Neuronal stem cell (in vitro differentiated cells): ENCODE results near the gene RCBTB1.

Source experiments
- DNase-seq: peaks from one replicate; pipeline ENCODE4 v3.0.0-alpha.2; 2013; ENCODE audit warnings: low spot score
- H2AFZ ChIP-seq: one replicate; pipeline ENCODE4 v1.6.1; 2013; ENCODE audit warnings: mild to moderate bottlenecking, low read length, inconsistent platforms
- H2AK5ac ChIP-seq: 2 replicates; pipeline ENCODE4 v1.6.1; 2013; ENCODE audit warnings: low read depth, mild to moderate bottlenecking, inconsistent platforms, low read length, moderate library complexity, mixed read lengths
- H2BK120ac ChIP-seq: 2 replicates; pipeline ENCODE4 v1.6.1; 2013; ENCODE audit warnings: low read depth, mild to moderate bottlenecking, inconsistent platforms, low read length, moderate library complexity, mixed read lengths
- H2BK12ac ChIP-seq: one replicate; pipeline ENCODE4 v1.6.1; 2013; ENCODE audit warnings: low read length, inconsistent platforms
- H2BK15ac ChIP-seq: 2 replicates; pipeline ENCODE4 v1.6.1; 2013; ENCODE audit warnings: mild to moderate bottlenecking, low read length, inconsistent platforms, mixed read lengths
- H2BK5ac ChIP-seq: one replicate; pipeline ENCODE4 v1.6.1; 2013; ENCODE audit warnings: inconsistent platforms, mild to moderate bottlenecking, low read length, moderate library complexity
- H3K14ac ChIP-seq: one replicate; pipeline ENCODE4 v1.6.1; 2013; ENCODE audit warnings: low read length, inconsistent platforms
- H3K18ac ChIP-seq: 2 replicates; pipeline ENCODE4 v1.6.1; 2013; ENCODE audit warnings: low read length, inconsistent platforms
- H3K23ac ChIP-seq: 2 replicates; pipeline ENCODE4 v1.6.1; 2013; ENCODE audit warnings: low read depth, mild to moderate bottlenecking, mixed read lengths, low read length, inconsistent platforms; ENCODE audit not compliant: poor library complexity
- H3K27ac ChIP-seq: replicated peaks from 3 replicates; pipeline ENCODE4 v1.5.1; 2013; ENCODE audit warnings: low read length, inconsistent platforms
- H3K27me3 ChIP-seq, 3 experiments: 2 replicates each; pipeline ENCODE4 v1.6.1; 2013; ENCODE audit warnings: low read length in 3 of 3, mild to moderate bottlenecking in 2 of 3, inconsistent platforms in 1 of 3, low read depth in 1 of 3, mixed read lengths in 1 of 3, moderate library complexity in 1 of 3; ENCODE audit not compliant: control insufficient read depth in 3 of 3, insufficient read depth in 3 of 3
- H3K36me3 ChIP-seq, 2 donors: replicated peaks in 1 of 2; 2 replicates each; pipeline ENCODE4 v1.6.1; 2013; ENCODE audit warnings: low read length in 2 of 2; ENCODE audit not compliant: control insufficient read depth in 2 of 2, insufficient read depth in 2 of 2
- H3K4ac ChIP-seq: 2 replicates; pipeline ENCODE4 v1.6.1; 2013; ENCODE audit warnings: inconsistent platforms, mild to moderate bottlenecking, low read length, moderate library complexity
- H3K4me1 ChIP-seq, 2 donors: 1 replicate in 1 of 2; 2 replicates in 1 of 2; pipeline ENCODE4 v1.6.1; 2013; ENCODE audit warnings: low read length in 2 of 2, low read depth in 1 of 2; ENCODE audit not compliant: control insufficient read depth in 2 of 2, insufficient read depth in 1 of 2
- H3K4me2 ChIP-seq: one replicate; pipeline ENCODE4 v1.6.1; 2013; ENCODE audit warnings: mild to moderate bottlenecking, low read length, inconsistent platforms; ENCODE audit not compliant: insufficient read depth, poor library complexity, severe bottlenecking
- H3K4me3 ChIP-seq, 2 donors: 2 replicates each; pipeline ENCODE4 v1.5.1; 2013; ENCODE audit warnings: low read length in 2 of 2, mild to moderate bottlenecking in 2 of 2, inconsistent platforms in 1 of 2, moderate library complexity in 1 of 2
- H3K79me1 ChIP-seq: one replicate; pipeline ENCODE4 v1.6.1; 2013; ENCODE audit warnings: low read depth, mild to moderate bottlenecking, inconsistent platforms, low read length, moderate library complexity
- H3K9ac ChIP-seq: one replicate; pipeline ENCODE4 v1.6.1; 2013; ENCODE audit warnings: mild to moderate bottlenecking, low read depth, low read length, inconsistent platforms; ENCODE audit not compliant: poor library complexity
- H3K9me3 ChIP-seq, 2 donors: replicated peaks in 1 of 2; 2 replicates each; pipeline versions ENCODE3 to v1.6.1; 2013; ENCODE audit warnings: low read length in 2 of 2, mild to moderate bottlenecking in 2 of 2, inconsistent platforms in 1 of 2, low read depth in 1 of 2, mixed read lengths in 1 of 2, moderate library complexity in 1 of 2; ENCODE audit not compliant: control insufficient read depth in 2 of 2, insufficient read depth in 1 of 2
- H4K8ac ChIP-seq: one replicate; pipeline ENCODE4 v1.6.1; 2013; ENCODE audit warnings: low read depth, mild to moderate bottlenecking, inconsistent platforms, low read length, moderate library complexity
- H4K91ac ChIP-seq: one replicate; pipeline ENCODE4 v1.6.1; 2013; ENCODE audit warnings: low read length, low read depth, mild to moderate bottlenecking, inconsistent platforms; ENCODE audit not compliant: poor library complexity
- WGBS, 2 donors: extraction: QIAGEN DNeasy Blood & Tissue Kit; methylation state at CpG; one replicate each; pipeline ENCODE4 v1.1.7; 2013; ENCODE audit warnings: missing lambda C conversion rate in 2 of 2, mixed read lengths in 1 of 2; ENCODE audit not compliant: insufficient read length in 2 of 2, insufficient replicate concordance in 1 of 2; ENCODE audit errors: extremely low coverage in 2 of 2; 5-methylcytosine and 5-hydroxymethylcytosine counted together

RCBTB1 gene

DNA sequence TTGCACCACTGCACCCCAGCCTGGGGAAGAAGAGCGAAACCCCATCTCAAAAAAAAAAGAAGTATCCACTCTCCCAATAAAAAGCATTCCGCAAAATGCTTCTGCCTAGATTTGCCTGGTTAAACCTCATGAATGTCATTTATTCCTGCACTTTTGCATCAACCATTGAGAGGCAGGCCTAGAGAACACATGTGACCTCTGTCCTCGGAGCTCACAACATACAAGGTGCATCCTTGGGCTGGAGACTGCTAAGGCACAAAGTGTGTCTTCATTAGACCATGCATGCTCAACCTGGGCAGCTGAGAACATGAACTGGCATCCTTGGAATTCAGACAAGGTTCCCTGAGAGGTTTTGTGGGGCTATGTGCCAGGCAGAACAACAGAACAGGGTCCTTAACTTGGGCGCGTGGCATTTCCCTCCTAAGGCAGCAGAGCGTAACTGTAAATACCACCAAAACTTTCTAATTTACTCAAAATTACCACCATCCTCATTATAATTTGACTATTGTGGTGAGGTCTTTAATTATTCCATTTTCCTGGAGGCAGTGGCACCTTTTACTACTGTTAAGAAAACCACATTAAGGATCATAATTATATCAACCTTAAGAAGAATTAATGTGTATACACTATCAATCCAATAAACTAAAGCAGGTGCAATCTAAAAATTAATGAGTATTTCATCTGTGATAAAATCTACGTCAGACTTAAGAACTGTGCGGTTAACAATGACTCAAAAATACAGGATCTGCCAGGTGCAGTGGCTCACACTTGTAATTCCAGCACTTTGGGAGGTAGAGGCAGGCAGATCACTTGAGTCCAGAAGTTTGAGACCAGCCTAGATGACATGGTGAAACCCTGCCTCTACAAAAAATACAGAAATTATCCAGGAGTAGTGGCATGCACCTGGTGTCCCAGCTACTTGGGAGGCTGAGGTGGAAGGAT, 13.8 kb downstream of the RCBTB1 start:
- H2BK120ac ChIP-seq: no peak overlapping the region
- H3K27ac ChIP-seq: no peak overlapping the region
- H2BK15ac ChIP-seq: no peak overlapping the region
- H3K4me2 ChIP-seq: no peak overlapping the region
- H3K14ac ChIP-seq: peak overlapping the region; percentile 82
- no peak overlapping the region for H2AK5ac ChIP-seq
- peaks cover 2 to 10% of the 10 kb centered on the region in 2 donors for H3K36me3 ChIP-seq
- H3K27me3 ChIP-seq: no peaks in the 10 kb centered on the region
- no peak overlapping the region for H2BK12ac ChIP-seq
- H3K9me3 ChIP-seq: no peaks in the 10 kb centered on the region
- H3K4me1 ChIP-seq: peaks cover 0 to 1% of the 10 kb centered on the region in 2 donors
- H2AFZ ChIP-seq: no peak overlapping the region
- no peak overlapping the region for H3K18ac ChIP-seq
- no peak overlapping the region for H4K8ac ChIP-seq
- no peaks in the 10 kb centered on the region for H3K79me1 ChIP-seq
- H3K4ac ChIP-seq: no peak overlapping the region
- WGBS, 2 donors: no CpG with 5 or more reads among the region's 8 CpGs
- no peak overlapping the region for H2BK5ac ChIP-seq
- no peak overlapping the region for H3K23ac ChIP-seq
- no peak for DNase-seq
- no peak overlapping the region for H3K9ac ChIP-seq
- H3K4me3 ChIP-seq: no peak overlapping the region
- no peak overlapping the region for H4K91ac ChIP-seq

GRCh38 chr13:49569993-49570689, 15.2 kb downstream of the RCBTB1 start:
- Histone ChIP-seq H3K36me3 (peaks cover 2 to 16% of the 10 kb centered on the region in 2 donors), H2AK5ac (no peak overlapping the region), H3K9me3 (no peaks in the 10 kb centered on the region), H3K27me3 (no peaks in the 10 kb centered on the region), H2BK12ac (no peak overlapping the region), H4K8ac (no peak overlapping the region), H3K14ac (no peak overlapping the region), H3K4me1 (peaks cover 0 to 1% of the 10 kb centered on the region in 2 donors), H2BK120ac (no peak overlapping the region), H3K27ac (no peak overlapping the region), H3K4me2 (no peak overlapping the region), H3K9ac (no peak overlapping the region), H3K4me3 (no peak overlapping the region), H2AFZ (no peak overlapping the region), H3K23ac (no peak overlapping the region), H3K4ac (no peak overlapping the region), H3K18ac (no peak overlapping the region), H3K79me1 (no peaks in the 10 kb centered on the region), H2BK5ac (no peak overlapping the region), H2BK15ac (no peak overlapping the region), H4K91ac (no peak overlapping the region)
- DNase-seq: no peak
- WGBS, 2 donors: no CpG with 5 or more reads among the region's 1 CpG

DNA sequence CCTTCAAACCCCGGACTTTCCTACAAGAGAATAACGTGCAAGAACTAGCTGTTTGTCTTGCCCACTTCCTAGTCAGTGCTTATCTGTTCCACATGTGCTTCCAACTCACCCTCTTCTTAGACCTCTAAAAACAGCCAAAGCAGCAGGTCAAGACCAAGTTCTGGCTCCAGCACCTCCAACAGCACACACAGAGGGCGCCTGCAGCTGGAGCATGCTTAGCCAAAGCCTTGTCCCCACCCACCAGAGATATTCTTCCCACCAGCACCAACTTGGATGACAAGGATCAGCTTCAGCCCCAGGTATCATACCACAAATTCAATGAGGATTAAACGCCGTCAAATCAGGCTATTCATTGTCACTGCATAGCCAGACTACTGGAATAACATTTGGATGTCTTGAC, 17.9 kb downstream of the RCBTB1 start:
- Histone ChIP-seq H3K79me1 (no peaks in the 10 kb centered on the region), H3K27me3 (no peaks in the 10 kb centered on the region), H2BK12ac (no peak overlapping the region), H2BK5ac (no peak overlapping the region), H3K4ac (no peak overlapping the region), H2AFZ (no peak overlapping the region), H2BK15ac (no peak overlapping the region), H2BK120ac (no peak overlapping the region), H3K36me3 (peaks cover 5 to 25% of the 10 kb centered on the region in 2 donors), H3K18ac (no peak overlapping the region), H3K9ac (no peak overlapping the region), H4K91ac (no peak overlapping the region), H3K27ac (no peak overlapping the region), H3K14ac (no peak overlapping the region), H2AK5ac (no peak overlapping the region), H3K4me2 (no peak overlapping the region), H4K8ac (no peak overlapping the region), H3K4me3 (no peak overlapping the region), H3K4me1 (peaks cover 0 to 1% of the 10 kb centered on the region in 2 donors), H3K23ac (no peak overlapping the region), H3K9me3 (no peaks in the 10 kb centered on the region)
- DNase-seq: no peak
- no CpG with 5 or more reads among the region's 5 CpGs for WGBS, 2 donors

GRCh38 chr13:49566461-49566860, 18.9 kb downstream of the RCBTB1 start:
- no peak overlapping the region for H2BK120ac ChIP-seq
- H2AFZ ChIP-seq: no peak overlapping the region
- H3K4ac ChIP-seq: no peak overlapping the region
- H4K91ac ChIP-seq: no peak overlapping the region
- no peaks in the 10 kb centered on the region for H3K27me3 ChIP-seq
- no peak overlapping the region for H3K4me2 ChIP-seq
- no peak overlapping the region for H3K14ac ChIP-seq
- H3K36me3 ChIP-seq: peaks cover 5 to 27% of the 10 kb centered on the region in 2 donors
- no peaks in the 10 kb centered on the region for H3K79me1 ChIP-seq
- no peak overlapping the region for H3K9ac ChIP-seq
- no peak overlapping the region for H2AK5ac ChIP-seq
- DNase-seq: no peak
- H4K8ac ChIP-seq: no peak overlapping the region
- no peak overlapping the region for H3K23ac ChIP-seq
- H3K9me3 ChIP-seq: no peaks in the 10 kb centered on the region
- no peak overlapping the region for H3K4me3 ChIP-seq
- no peak overlapping the region for H3K18ac ChIP-seq
- no peak overlapping the region for H2BK5ac ChIP-seq
- H3K4me1 ChIP-seq: peaks cover 0 to 1% of the 10 kb centered on the region in 2 donors
- no peak overlapping the region for H2BK15ac ChIP-seq
- WGBS, 2 donors: no CpG with 5 or more reads among the region's 4 CpGs
- no peak overlapping the region for H3K27ac ChIP-seq
- no peak overlapping the region for H2BK12ac ChIP-seq
